ENCODE results near the gene PLEKHM3.

- TF ChIP-seq, protein P1, sequence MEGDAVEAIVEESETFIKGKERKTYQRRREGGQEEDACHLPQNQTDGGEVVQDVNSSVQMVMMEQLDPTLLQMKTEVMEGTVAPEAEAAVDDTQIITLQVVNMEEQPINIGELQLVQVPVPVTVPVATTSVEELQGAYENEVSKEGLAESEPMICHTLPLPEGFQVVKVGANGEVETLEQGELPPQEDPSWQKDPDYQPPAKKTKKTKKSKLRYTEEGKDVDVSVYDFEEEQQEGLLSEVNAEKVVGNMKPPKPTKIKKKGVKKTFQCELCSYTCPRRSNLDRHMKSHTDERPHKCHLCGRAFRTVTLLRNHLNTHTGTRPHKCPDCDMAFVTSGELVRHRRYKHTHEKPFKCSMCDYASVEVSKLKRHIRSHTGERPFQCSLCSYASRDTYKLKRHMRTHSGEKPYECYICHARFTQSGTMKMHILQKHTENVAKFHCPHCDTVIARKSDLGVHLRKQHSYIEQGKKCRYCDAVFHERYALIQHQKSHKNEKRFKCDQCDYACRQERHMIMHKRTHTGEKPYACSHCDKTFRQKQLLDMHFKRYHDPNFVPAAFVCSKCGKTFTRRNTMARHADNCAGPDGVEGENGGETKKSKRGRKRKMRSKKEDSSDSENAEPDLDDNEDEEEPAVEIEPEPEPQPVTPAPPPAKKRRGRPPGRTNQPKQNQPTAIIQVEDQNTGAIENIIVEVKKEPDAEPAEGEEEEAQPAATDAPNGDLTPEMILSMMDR (conservative IDR thresholded peaks at IDR 0.05; ENCODE audit: low read depth, low read length), result no peak
- no peak for TF ChIP-seq EZH2 (IDR thresholded peaks at IDR 0.05; ENCODE audit: borderline replicate concordance, low read depth, low read length, poor library complexity, severe bottlenecking)
Observed at GRCh38 chr2:207808119-207808518, 217.2 kb downstream of the PLEKHM3 start.

Measured in A673 (cell line).